ENCODE measurements around the gene FOXP4. TPM values are rescaled to one million over a fixed set of nuclear protein-coding genes. Genes with fewer than 3 reads are reported as not detected.

FOXP4 gene
- total RNA-seq, 1 donor from 2014 or later = 30.0 TPM

- Histone ChIP-seq H3K36me3 (no peaks in the 10 kb centered on the region), H3K4me3 (no peak overlapping the region), H3K9me3 (no peaks in the 10 kb centered on the region), H3K27ac (no peak overlapping the region), H3K27me3 (ENCODE audit: low read depth) (no peaks in the 10 kb centered on the region), H3K4me1 (peaks cover 7% of the 10 kb centered on the region)
- no peak for ATAC-seq
- TF ChIP-seq CTCF (IDR thresholded peaks at IDR 0.05) = no peak
- intact Hi-C loops (cut with DNase I) = no loop called here
- no peak for DNase-seq
Observed at GRCh38 chr6:41623330-41623729, 77.1 kb downstream of the FOXP4 start.

GRCh38 chr6:41624621-41625380 lies 78.6 kb downstream of the FOXP4 start:
- peaks cover 7% of the 10 kb centered on the region for H3K4me1 ChIP-seq
- H3K9me3 ChIP-seq = no peaks in the 10 kb centered on the region
- H3K4me3 ChIP-seq = no peak overlapping the region
- no peak for TF ChIP-seq CTCF (IDR thresholded peaks at IDR 0.05)
- intact Hi-C loops (cut with DNase I) = no loop called here
- no peaks in the 10 kb centered on the region for H3K27me3 ChIP-seq (ENCODE audit: low read depth)
- no peak for ATAC-seq
- DNase-seq = peak; percentile 6
- no peaks in the 10 kb centered on the region for H3K36me3 ChIP-seq
- H3K27ac ChIP-seq = no peak overlapping the region

- TF ChIP-seq CTCF (IDR thresholded peaks at IDR 0.05) = no peak
- peak; percentile 48 for DNase-seq
- Histone ChIP-seq H3K27ac (no peak overlapping the region), H3K27me3 (ENCODE audit: low read depth) (no peaks in the 10 kb centered on the region), H3K36me3 (no peaks in the 10 kb centered on the region), H3K9me3 (no peaks in the 10 kb centered on the region), H3K4me3 (no peak overlapping the region), H3K4me1 (peaks cover 7% of the 10 kb centered on the region)
- intact Hi-C loops (cut with DNase I) = no loop called here
- ATAC-seq = no peak
Observed at GRCh38 chr6:41625442-41625841, 79.3 kb downstream of the FOXP4 start.

- DNase-seq (no peak), ATAC-seq (no peak)
- intact Hi-C loops (cut with DNase I) = no loop called here
- Histone ChIP-seq H3K27ac (no peak overlapping the region), H3K36me3 (no peaks in the 10 kb centered on the region), H3K9me3 (no peaks in the 10 kb centered on the region), H3K27me3 (ENCODE audit: low read depth) (no peaks in the 10 kb centered on the region), H3K4me1 (peaks cover 7% of the 10 kb centered on the region), H3K4me3 (no peak overlapping the region)
- no peak for TF ChIP-seq CTCF (IDR thresholded peaks at IDR 0.05)
Observed at GRCh38 chr6:41626022-41626421, 79.8 kb downstream of the FOXP4 start.

- peak; percentile 12 for DNase-seq
- Histone ChIP-seq H3K4me3 (no peak overlapping the region), H3K4me1 (peaks cover 7% of the 10 kb centered on the region), H3K27ac (no peak overlapping the region), H3K27me3 (ENCODE audit: low read depth) (no peaks in the 10 kb centered on the region), H3K36me3 (no peaks in the 10 kb centered on the region), H3K9me3 (no peaks in the 10 kb centered on the region)
- no peak for TF ChIP-seq CTCF (IDR thresholded peaks at IDR 0.05)
- ATAC-seq = no peak
- intact Hi-C loops (cut with DNase I) = no loop called here
Observed at GRCh38 chr6:41626917-41627316, 80.7 kb downstream of the FOXP4 start.

All from lower lobe of right lung (tissue), 2 donors.